ENCODE data around the gene ACD. TPM values are rescaled to one million over a fixed set of nuclear protein-coding genes. Genes with fewer than 3 reads are reported as not detected.

Gene ACD
- total and polyA plus RNA-seq, 2 of the 8 experiments (the other 6 are each of a cell fraction or from before 2014, with no cell fraction given) = 34.8 to 58.0 TPM

GRCh38 chr16:67669499-67670101 is 9.5 kb upstream of the ACD start (continued):
- no peak for TF ChIP-seq SP1 (IDR thresholded peaks at IDR 0.05; ENCODE audit: low read depth, low read length)
- TF ChIP-seq CEBPB (IDR thresholded peaks at IDR 0.05; ENCODE audit: low read depth, low read length) = no peak
- TF ChIP-seq RAD21 (IDR thresholded peaks at IDR 0.05 in 1 of 2, conservative IDR thresholded peaks at IDR 0.05 in 1 of 2; ENCODE audit: low read depth in 2 of 2, low read length in 2 of 2) = no peak
- no peak for TF ChIP-seq HDAC2 (IDR thresholded peaks at IDR 0.05; ENCODE audit: borderline replicate concordance in 1 of 2, low read depth in 2 of 2, low read length in 2 of 2)
- TF ChIP-seq BRCA1 (IDR thresholded peaks at IDR 0.05; ENCODE audit: low read depth, low read length) = no peak
